Epithelial cell of proximal tubule (primary cell): ENCODE measurements around the gene TRIM17. TPM values are rescaled to one million over a fixed set of nuclear protein-coding genes. Genes with fewer than 3 reads are reported as not detected.

Experiments used
- DNase-seq: peaks from one replicate; pipeline ENCODE4 v3.0.0-alpha.2; 2011; ENCODE audit warnings: low read depth
- H3K4me3 ChIP-seq: 2 replicates; pipeline ENCODE4 v1.5.1; 2011; ENCODE audit warnings: low read depth, mild to moderate bottlenecking, low read length
- total RNA-seq: library from RNA; depleted of rRNA; stranded (reverse); fragments of >200 nt; gene quantifications from 2 replicates; pipeline ENCODE4 v1.2.3, GENCODE V29; 2015
- TF ChIP-seq, protein P1 (sequence below): conservative IDR thresholded peaks from 2 replicates; pipeline ENCODE4 v1.5.1; 2012; ENCODE audit warnings: low read depth, mild to moderate bottlenecking, low read length

Gene TRIM17
- total RNA-seq, 1 donor from 2014 or later: 10.4 TPM

DNA sequence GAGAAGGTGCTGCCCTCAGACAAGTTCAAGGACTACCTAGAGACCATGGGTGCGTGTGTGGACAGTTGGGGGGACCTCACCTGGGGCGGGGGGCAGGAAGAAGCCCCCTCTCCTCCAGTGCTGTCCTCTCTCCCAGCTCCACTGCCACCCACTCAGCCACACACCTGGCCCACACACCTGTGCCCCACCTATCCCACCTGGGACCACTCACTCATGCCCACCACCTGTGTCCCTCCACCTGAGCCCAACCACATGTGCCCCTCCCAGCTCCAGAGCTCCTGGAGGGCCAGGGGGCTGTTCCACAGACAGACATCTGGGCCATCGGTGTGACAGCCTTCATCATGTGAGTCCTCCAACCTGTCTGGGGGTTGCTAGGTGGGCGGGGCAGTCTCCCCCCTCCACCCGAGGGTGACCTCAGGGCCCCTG is 39.0 kb downstream of the TRIM17 start:
- peak overlapping the region; percentile 60 for H3K4me3 ChIP-seq
- TF ChIP-seq, protein P1, sequence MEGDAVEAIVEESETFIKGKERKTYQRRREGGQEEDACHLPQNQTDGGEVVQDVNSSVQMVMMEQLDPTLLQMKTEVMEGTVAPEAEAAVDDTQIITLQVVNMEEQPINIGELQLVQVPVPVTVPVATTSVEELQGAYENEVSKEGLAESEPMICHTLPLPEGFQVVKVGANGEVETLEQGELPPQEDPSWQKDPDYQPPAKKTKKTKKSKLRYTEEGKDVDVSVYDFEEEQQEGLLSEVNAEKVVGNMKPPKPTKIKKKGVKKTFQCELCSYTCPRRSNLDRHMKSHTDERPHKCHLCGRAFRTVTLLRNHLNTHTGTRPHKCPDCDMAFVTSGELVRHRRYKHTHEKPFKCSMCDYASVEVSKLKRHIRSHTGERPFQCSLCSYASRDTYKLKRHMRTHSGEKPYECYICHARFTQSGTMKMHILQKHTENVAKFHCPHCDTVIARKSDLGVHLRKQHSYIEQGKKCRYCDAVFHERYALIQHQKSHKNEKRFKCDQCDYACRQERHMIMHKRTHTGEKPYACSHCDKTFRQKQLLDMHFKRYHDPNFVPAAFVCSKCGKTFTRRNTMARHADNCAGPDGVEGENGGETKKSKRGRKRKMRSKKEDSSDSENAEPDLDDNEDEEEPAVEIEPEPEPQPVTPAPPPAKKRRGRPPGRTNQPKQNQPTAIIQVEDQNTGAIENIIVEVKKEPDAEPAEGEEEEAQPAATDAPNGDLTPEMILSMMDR: no peak
- no peak for DNase-seq

DNA sequence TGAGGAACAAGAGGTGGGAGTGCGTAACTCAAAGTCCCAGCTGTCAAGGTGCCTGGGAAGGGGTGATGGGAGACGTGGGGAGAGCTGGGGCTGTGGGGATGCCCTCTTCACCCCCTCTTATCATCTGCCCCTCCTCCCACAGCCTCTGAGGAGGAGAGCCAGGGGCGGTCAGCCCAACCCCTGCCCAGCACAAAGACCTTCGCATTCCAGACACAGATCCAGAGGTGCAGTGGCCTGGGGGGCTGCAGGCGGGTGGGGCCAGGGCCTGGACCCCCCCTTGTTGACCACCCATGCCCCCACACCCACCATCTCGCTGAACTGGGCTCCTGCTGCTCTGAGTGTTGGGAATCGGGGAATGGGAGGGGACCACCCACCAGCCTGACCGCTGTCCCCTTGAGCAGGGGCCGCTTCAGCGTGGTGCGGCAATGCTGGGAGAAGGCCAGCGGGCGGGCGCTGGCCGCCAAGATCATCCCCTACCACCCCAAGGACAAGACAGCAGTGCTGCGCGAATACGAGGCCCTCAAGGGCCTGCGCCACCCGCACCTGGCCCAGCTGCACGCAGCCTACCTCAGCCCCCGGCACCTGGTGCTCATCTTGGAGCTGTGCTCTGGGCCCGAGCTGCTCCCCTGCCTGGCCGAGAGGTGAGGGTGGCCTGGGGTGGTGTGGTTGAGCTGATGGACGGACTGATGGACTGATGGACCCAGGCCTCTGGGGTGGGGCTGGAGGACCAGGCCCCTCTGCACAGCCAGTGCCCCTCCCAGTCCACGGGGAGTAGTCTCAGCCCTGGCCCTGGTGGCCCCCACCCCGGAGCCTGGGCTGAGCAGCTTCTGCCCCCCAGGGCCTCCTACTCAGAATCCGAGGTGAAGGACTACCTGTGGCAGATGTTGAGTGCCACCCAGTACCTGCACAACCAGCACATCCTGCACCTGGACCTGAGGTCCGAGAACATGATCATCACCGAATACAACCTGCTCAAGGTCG is 39.7 kb downstream of the TRIM17 start:
- no peak for DNase-seq
- no peak overlapping the region for H3K4me3 ChIP-seq
- TF ChIP-seq, protein P1: no peak

GRCh38 chr1:228376262-228376628 is 40.4 kb downstream of the TRIM17 start:
- no peak for DNase-seq
- TF ChIP-seq, protein P1: no peak
- H3K4me3 ChIP-seq: no peak overlapping the region

GRCh38 chr1:228375578-228376261 is 40.9 kb downstream of the TRIM17 start:
- H3K4me3 ChIP-seq: no peak overlapping the region
- TF ChIP-seq, protein P1: no peak
- no peak for DNase-seq

GRCh38 chr1:228374711-228375577 is 41.7 kb downstream of the TRIM17 start:
- DNase-seq: no peak
- TF ChIP-seq, protein P1: no peak

DNA sequence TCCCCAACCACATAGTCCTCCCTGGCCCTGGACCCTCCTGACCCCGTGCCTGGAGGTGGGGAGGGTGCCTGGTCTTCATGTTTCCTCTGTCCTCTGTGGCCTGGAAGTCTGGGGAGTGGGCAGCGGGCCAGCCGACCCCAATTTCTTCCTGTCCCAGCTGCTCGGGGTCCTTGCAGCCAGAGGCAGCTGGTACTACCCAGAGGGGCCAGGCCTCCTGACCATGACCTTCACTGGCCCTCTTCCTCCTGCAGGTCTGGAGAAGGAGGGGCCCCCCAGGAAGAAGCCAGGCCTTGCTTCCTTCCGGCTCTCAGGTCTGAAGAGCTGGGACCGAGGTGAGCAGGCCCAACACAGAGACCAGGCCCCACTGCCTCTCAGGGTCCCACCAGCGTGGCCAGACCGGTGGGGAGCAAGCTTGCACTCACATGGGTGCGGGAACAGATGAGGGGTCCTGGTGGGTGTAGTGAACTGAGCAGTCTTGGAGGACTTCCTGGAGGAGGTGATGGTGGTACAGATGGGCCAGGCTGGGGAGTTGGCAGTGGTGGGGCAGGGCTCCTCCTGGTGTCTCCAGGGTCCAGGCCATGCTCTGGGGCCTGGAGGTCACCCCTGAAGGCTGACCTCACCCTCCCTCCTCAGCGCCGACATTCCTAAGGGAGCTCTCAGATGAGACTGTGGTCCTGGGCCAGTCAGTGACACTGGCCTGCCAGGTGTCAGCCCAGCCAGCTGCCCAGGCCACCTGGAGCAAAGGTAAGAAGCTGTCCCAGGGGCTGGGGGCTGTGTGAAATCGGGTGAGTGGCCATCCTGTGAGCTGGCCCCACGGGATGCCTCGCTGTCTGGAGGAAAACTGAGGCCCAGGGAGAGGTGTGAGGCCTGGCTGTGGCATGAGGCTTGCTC is 42.7 kb downstream of the TRIM17 start:
- DNase-seq: no peak
- H3K4me3 ChIP-seq: no peak overlapping the region

More at GRCh38 chr1:228374711-228375577, 41.7 kb downstream of the TRIM17 start:
- H3K4me3 ChIP-seq: no peak overlapping the region

More for the DNA sequence above, 42.7 kb downstream of the TRIM17 start:
- TF ChIP-seq, protein P1: no peak
